CD4-positive, CD25-positive, alpha-beta regulatory T cell (primary cell): Measurements from ENCODE around the gene LILRA1. TPM values are rescaled to one million over a fixed set of nuclear protein-coding genes. Genes with fewer than 3 reads are reported as not detected.
A peak's percentile ranks its signal among the peaks of the same experiment; 100 is the strongest.
"Not testable (repeated sequence)": the region's sequence is repeated elsewhere in the genome, so short reads cannot be mapped to it uniquely, and the experiment has no call there.

ENCODE experiments used
- ATAC-seq, 2 donors: fragments of 150-1000 bp; cut with Tn5 transposase; one replicate each; pipeline ENCODE4 v1.10.0; 2021; ENCODE audit warnings: low read depth in 2 of 2, moderate number of reproducible peaks in 2 of 2, moderate library complexity in 1 of 2
- DNase-seq, 3 donors: peaks; one replicate each; pipeline versions ENCODE4 v3.0.0 to v3.0.0-alpha.2; 2012 to 2022; ENCODE audit warnings: mixed read lengths in 1 of 3
- H3K27ac ChIP-seq: one replicate; pipeline ENCODE4 v1.7.0; 2013; ENCODE audit warnings: mild to moderate bottlenecking, low read length; ENCODE audit not compliant: insufficient read depth, poor library complexity, severe bottlenecking
- H3K27me3 ChIP-seq: one replicate; pipeline ENCODE4 v1.7.0; 2013; ENCODE audit warnings: low read length; ENCODE audit not compliant: control insufficient read depth, insufficient read depth
- H3K36me3 ChIP-seq: one replicate; pipeline ENCODE4 v1.7.0; 2013; ENCODE audit warnings: mild to moderate bottlenecking, low read length, moderate library complexity; ENCODE audit not compliant: control insufficient read depth, insufficient read depth
- H3K4me1 ChIP-seq: 2 replicates; pipeline ENCODE4 v1.7.0; 2013; ENCODE audit warnings: mild to moderate bottlenecking, low read length; ENCODE audit not compliant: insufficient read depth, control insufficient read depth, poor library complexity, severe bottlenecking
- H3K4me3 ChIP-seq: one replicate; pipeline ENCODE4 v1.7.0; 2013; ENCODE audit warnings: low read depth, mild to moderate bottlenecking, low read length, moderate library complexity
- H3K9me3 ChIP-seq, 2 experiments: 1 replicate in 1 of 2; 2 replicates in 1 of 2; pipeline ENCODE4 v1.7.0; 2013; ENCODE audit warnings: low read length in 2 of 2, mild to moderate bottlenecking in 1 of 2, moderate library complexity in 1 of 2; ENCODE audit not compliant: control insufficient read depth in 2 of 2
- H3K27ac Mint-ChIP-seq, 3 donors: one replicate each; pipeline ENCODE4 v1.8.0; 2020 to 2022; ENCODE audit warnings: mild to moderate bottlenecking in 3 of 3, mixed read lengths in 3 of 3, moderate library complexity in 2 of 3
- H3K27me3 Mint-ChIP-seq: one replicate; pipeline ENCODE4 v1.8.0; 2022; ENCODE audit warnings: mild to moderate bottlenecking, mixed read lengths
- H3K36me3 Mint-ChIP-seq: one replicate; pipeline ENCODE4 v1.8.0; 2020; ENCODE audit warnings: mixed read lengths
- H3K4me1 Mint-ChIP-seq, 4 donors: one replicate each; pipeline ENCODE4 v1.8.0; 2020 to 2022; ENCODE audit warnings: mixed read lengths in 4 of 4, mild to moderate bottlenecking in 1 of 4
- H3K4me3 Mint-ChIP-seq, 4 donors: one replicate each; pipeline ENCODE4 v1.8.0; 2020 to 2022; ENCODE audit warnings: mild to moderate bottlenecking in 4 of 4, mixed read lengths in 4 of 4, moderate library complexity in 3 of 4
- H3K9me3 Mint-ChIP-seq, 7 donors: one replicate each; pipeline ENCODE4 v1.8.0; 2020 to 2022; ENCODE audit warnings: mixed read lengths in 7 of 7, mild to moderate bottlenecking in 3 of 7, moderate library complexity in 2 of 7
- polyA plus RNA-seq, 4 donors: library from polyadenylated mRNA; unstranded; fragments of 300-500 nt; fragmentation: Illumina TruSeq; gene quantifications; one replicate each; pipeline ENCODE4 v1.2.3, GENCODE V29; 2021
- total RNA-seq: library from RNA; stranded (reverse); gene quantifications from one replicate; pipeline ENCODE4 v1.2.3, GENCODE V29; 2022

Gene LILRA1
- total and polyA plus RNA-seq, 5 donors from 2014 or later = 0.10 TPM; not detected in 4

DNA sequence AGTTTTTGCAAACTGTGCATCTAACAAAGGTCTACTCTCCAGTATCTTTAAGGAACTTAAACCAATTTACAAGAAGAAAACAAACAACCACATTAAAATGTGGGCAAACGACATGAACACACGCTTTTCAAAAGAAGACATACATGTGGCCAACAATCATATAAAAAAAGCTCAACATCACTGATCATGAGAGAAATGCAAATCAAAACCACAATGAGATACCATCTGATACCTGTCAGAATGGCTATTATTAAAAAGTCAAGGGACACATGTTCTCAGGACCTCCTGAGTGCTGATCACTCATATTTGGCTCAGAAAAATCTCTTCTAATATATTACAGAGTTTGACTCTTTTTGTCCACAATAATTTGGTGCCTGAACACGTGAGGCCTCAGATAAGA is 22.6 kb downstream of the LILRA1 start:
- Mint-ChIP-seq H3K4me3 (no peak overlapping the region), H3K27me3 (peaks cover 13% of the 10 kb centered on the region), H3K27ac (no peak overlapping the region), H3K4me1 (no peaks in the 10 kb centered on the region), H3K9me3 (peaks cover 0 to 4% (median 0%) of the 10 kb centered on the region in 7 donors), H3K36me3 (no peaks in the 10 kb centered on the region)
- no peak overlapping the region for H3K27ac ChIP-seq
- no peaks in the 10 kb centered on the region for H3K9me3 ChIP-seq
- ATAC-seq (no peak), DNase-seq (no peak)
- no peak overlapping the region for H3K4me3 ChIP-seq
- H3K27me3 ChIP-seq = peaks cover 2% of the 10 kb centered on the region
- H3K4me1 ChIP-seq = no peaks in the 10 kb centered on the region
- no peaks in the 10 kb centered on the region for H3K36me3 ChIP-seq

DNA sequence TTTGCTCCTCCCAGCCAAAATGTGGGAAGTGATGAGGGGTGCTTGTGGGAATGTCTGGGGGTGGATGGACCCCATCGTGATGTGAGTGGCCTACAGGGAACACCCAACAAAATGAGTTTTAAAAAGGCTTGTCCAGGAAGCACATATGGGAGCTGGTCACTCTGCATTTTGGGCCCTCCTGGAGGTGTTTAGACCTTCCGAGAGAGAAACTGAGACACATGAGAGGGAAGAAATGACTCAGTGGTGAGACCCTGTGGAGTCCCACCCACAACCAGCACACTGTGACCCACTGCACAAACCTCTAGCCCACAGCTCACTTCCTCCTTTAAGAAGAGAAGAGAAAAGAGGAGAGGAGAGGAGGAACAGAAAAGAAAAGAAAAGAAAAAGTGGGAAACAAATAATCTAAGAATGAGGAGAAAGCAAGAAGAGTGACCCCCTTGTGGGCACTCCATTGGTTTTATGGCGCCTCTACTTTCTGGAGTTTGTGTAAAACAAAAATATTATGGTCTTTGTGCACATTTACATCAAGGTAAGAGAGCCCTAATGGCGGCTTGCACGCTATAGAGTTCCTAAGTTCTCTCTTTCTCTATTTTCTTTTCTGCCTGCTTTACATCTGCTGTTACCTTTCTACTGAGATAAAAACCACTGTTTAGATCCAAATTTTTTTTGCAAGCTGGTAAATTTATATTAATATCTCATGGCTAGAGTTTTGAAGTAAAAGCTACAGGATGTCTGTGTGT is 23.6 kb downstream of the LILRA1 start:
- Histone ChIP-seq H3K9me3 (no peaks in the 10 kb centered on the region), H3K4me1 (no peaks in the 10 kb centered on the region), H3K27ac (no peak overlapping the region), H3K27me3 (peaks cover 2% of the 10 kb centered on the region), H3K36me3 (no peaks in the 10 kb centered on the region), H3K4me3 (no peak overlapping the region)
- H3K36me3 Mint-ChIP-seq = no peaks in the 10 kb centered on the region
- no peak for DNase-seq
- H3K4me3 Mint-ChIP-seq = peak overlapping the region in 1 of 4 donors; percentile 70
- peak overlapping the region in 1 of 3 donors; percentile 32 for H3K27ac Mint-ChIP-seq
- H3K9me3 Mint-ChIP-seq = peaks cover 0 to 5% (median 0%) of the 10 kb centered on the region in 7 donors
- H3K27me3 Mint-ChIP-seq = peaks cover 21% of the 10 kb centered on the region
- no peaks in the 10 kb centered on the region for H3K4me1 Mint-ChIP-seq
- ATAC-seq = no peak

- H3K9me3 ChIP-seq = no peaks in the 10 kb centered on the region
- ATAC-seq (no peak), DNase-seq (no peak)
- Mint-ChIP-seq H3K4me3 (no peak overlapping the region), H3K4me1 (no peaks in the 10 kb centered on the region), H3K27me3 (peaks cover 27% of the 10 kb centered on the region), H3K36me3 (no peaks in the 10 kb centered on the region), H3K27ac (no peak overlapping the region), H3K9me3 (peaks cover 0 to 5% (median 0%) of the 10 kb centered on the region in 7 donors)
- H3K36me3 ChIP-seq = no peaks in the 10 kb centered on the region
- no peak overlapping the region for H3K4me3 ChIP-seq
- H3K4me1 ChIP-seq = no peaks in the 10 kb centered on the region
- H3K27me3 ChIP-seq = peaks cover 2% of the 10 kb centered on the region
- H3K27ac ChIP-seq = no peak overlapping the region
Measured at GRCh38 chr19:54620464-54620863, 27.0 kb downstream of the LILRA1 start.

DNA sequence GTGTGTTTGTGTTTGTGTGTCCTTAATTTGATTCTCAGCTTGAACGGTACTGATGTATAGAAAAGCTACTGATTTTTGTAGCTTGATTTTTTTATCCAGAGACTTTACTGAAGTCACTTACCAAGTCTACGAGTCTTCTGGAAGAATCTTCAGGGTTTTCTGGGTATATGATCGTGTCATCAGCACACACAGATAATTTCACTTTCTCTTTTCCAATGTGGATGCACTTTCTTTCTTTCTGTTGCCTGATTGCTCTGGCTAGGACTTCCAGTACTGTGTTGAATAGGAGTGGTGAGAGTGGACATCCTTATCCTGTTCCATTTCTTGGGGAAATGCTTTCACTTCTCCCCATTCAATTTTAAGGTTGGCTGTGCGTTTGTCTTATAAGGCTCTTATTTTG is 29.0 kb downstream of the LILRA1 start:
- Histone ChIP-seq H3K4me1 (no peaks in the 10 kb centered on the region), H3K9me3 (no peaks in the 10 kb centered on the region), H3K27me3 (no peaks in the 10 kb centered on the region), H3K36me3 (no peaks in the 10 kb centered on the region), H3K27ac (no peak overlapping the region), H3K4me3 (no peak overlapping the region)
- Mint-ChIP-seq H3K27me3 (peaks cover 24% of the 10 kb centered on the region), H3K36me3 (no peaks in the 10 kb centered on the region), H3K27ac (peak overlapping the region in 1 of 3 donors; percentile 5), H3K4me3 (no peak overlapping the region), H3K4me1 (no peaks in the 10 kb centered on the region), H3K9me3 (peaks cover 0 to 3% (median 0%) of the 10 kb centered on the region in 7 donors)
- ATAC-seq (no peak), DNase-seq (no peak)

DNA sequence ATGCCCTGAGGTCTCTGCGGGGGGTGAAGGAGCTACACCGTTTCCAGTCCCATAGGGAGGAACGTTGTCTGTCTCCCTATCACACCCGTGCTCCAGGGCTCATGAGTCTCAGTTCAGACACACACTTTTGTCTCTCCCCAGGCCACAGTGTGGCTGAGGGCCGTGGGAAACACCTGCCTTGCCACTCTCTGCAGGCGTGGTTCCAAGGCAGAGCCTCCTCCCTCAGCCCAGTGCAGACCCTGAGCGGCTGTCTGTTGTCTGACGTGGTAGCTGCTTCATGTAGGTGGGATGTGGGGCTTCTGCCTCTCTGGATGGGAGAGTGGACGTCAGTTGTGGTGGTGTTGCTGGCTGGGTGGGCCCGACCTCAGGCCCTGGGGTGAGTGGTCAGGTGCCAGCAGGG is 30.8 kb downstream of the LILRA1 start:
- not testable (repeated sequence) for H3K4me3 ChIP-seq, H3K4me1 ChIP-seq, H3K9me3 ChIP-seq, DNase-seq, H3K9me3 Mint-ChIP-seq, H3K36me3 ChIP-seq, H3K27ac Mint-ChIP-seq, H3K36me3 Mint-ChIP-seq, H3K27me3 ChIP-seq, ATAC-seq, H3K27ac ChIP-seq, H3K4me1 Mint-ChIP-seq, H3K4me3 Mint-ChIP-seq
- H3K27me3 Mint-ChIP-seq = peaks cover 27% of the 10 kb centered on the region

GRCh38 chr19:54624934-54625730 is 31.7 kb downstream of the LILRA1 start:
- H3K27ac Mint-ChIP-seq, H3K36me3 Mint-ChIP-seq, DNase-seq, ATAC-seq, H3K27me3 ChIP-seq, H3K36me3 ChIP-seq, H3K27ac ChIP-seq, H3K4me1 ChIP-seq, H3K4me3 ChIP-seq, H3K4me1 Mint-ChIP-seq, H3K4me3 Mint-ChIP-seq, H3K9me3 ChIP-seq, H3K9me3 Mint-ChIP-seq: not testable (repeated sequence)
- peaks cover 31% of the 10 kb centered on the region for H3K27me3 Mint-ChIP-seq

DNA sequence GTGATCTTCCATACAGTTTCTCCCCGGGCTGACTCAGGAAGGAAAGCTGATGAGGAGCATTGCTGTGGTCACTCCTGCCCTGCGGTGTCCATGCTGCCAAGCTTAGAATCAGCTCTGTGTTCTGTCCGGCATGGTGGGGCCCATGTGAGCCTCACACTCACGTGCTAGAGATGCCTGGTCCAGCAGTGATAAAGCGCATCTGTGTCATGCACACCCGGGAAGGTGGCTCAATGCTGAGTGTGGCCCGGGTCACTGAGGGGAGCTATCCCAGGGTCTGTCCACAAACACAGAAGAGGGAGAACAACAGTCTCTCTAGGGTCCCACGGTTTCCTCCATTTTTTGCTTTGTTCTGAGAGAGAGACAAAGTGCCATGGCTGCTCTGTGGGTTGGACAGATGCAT is 33.3 kb downstream of the LILRA1 start:
- no peaks in the 10 kb centered on the region for H3K36me3 Mint-ChIP-seq
- no peak overlapping the region for H3K4me3 ChIP-seq
- no peak overlapping the region for H3K4me3 Mint-ChIP-seq
- H3K9me3 ChIP-seq = no peaks in the 10 kb centered on the region
- peaks cover 25% of the 10 kb centered on the region for H3K27me3 Mint-ChIP-seq
- no peaks in the 10 kb centered on the region for H3K4me1 Mint-ChIP-seq
- DNase-seq = no peak
- H3K27ac Mint-ChIP-seq = no peak overlapping the region
- no peaks in the 10 kb centered on the region for H3K4me1 ChIP-seq
- no peaks in the 10 kb centered on the region for H3K36me3 ChIP-seq
- H3K27me3 ChIP-seq = no peaks in the 10 kb centered on the region
- no peak for ATAC-seq
- H3K27ac ChIP-seq = no peak overlapping the region
- peaks cover 0 to 2% (median 0%) of the 10 kb centered on the region in 7 donors for H3K9me3 Mint-ChIP-seq
